ENCODE data around the gene MSH5. TPM values are rescaled to one million over a fixed set of nuclear protein-coding genes. Genes with fewer than 3 reads are reported as not detected.

MSH5 gene
- total RNA-seq, 2 donors from 2014 or later, result 6.7 to 12.9 TPM

DNA sequence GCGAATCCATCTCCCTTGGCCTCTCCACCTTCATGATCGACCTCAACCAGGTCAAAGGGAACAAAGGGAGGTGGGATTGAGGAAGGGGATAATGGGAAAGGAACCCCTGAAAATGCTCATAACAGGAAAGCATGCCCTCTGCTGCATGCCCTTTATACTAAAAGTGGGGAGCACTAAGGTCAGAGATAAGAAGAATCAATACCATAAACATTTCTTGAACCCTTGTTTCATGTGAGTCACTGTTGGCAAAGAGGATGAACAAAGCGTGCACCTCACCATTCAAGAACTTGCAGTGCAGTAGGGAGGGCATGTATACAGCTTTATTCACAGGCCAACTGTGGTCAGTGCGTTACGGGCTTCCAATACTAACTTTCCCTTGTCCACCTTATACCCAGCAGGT lies 21.0 kb downstream of the MSH5 start:
- DNase-seq (no peak), ATAC-seq (no peak)
- TF ChIP-seq, protein P1, sequence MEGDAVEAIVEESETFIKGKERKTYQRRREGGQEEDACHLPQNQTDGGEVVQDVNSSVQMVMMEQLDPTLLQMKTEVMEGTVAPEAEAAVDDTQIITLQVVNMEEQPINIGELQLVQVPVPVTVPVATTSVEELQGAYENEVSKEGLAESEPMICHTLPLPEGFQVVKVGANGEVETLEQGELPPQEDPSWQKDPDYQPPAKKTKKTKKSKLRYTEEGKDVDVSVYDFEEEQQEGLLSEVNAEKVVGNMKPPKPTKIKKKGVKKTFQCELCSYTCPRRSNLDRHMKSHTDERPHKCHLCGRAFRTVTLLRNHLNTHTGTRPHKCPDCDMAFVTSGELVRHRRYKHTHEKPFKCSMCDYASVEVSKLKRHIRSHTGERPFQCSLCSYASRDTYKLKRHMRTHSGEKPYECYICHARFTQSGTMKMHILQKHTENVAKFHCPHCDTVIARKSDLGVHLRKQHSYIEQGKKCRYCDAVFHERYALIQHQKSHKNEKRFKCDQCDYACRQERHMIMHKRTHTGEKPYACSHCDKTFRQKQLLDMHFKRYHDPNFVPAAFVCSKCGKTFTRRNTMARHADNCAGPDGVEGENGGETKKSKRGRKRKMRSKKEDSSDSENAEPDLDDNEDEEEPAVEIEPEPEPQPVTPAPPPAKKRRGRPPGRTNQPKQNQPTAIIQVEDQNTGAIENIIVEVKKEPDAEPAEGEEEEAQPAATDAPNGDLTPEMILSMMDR (IDR thresholded peaks at IDR 0.05), result no peak
- no peak for TF ChIP-seq POLR2A (IDR thresholded peaks at IDR 0.05)
- no peaks in the 10 kb centered on the region for H3K4me1 ChIP-seq
- 73 to 79% methylated on average over 5 of the region's 5 CpGs for WGBS, 2 donors
- no peaks in the 10 kb centered on the region for H3K9me3 ChIP-seq
- no peaks in the 10 kb centered on the region for H3K27me3 ChIP-seq
- no peak overlapping the region for H3K27ac ChIP-seq
- H3K4me3 ChIP-seq, result no peak overlapping the region
- intact Hi-C loops (cut with DNase I), result no loop called here
- no peaks in the 10 kb centered on the region for H3K36me3 ChIP-seq (replicated peaks in 1 of 2; ENCODE audit: insufficient read depth in 1 of 2, low read depth in 2 of 2)

DNA sequence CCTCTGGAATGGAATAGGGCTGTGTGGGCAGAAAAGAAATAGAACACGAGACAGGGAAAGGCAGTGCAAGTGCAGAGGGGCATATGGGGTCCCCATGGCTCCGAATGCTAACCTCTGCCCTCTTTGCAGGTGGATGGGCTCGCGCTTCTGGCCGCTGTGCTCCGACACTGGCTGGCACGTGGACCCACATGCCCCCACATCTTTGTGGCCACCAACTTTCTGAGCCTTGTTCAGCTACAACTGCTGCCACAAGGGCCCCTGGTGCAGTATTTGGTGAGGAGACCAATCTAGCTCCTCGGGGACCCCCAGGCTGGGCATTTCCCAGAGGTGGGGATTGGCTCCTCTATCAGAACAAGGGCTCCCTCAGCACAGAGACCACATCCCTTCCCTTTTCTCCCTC lies 21.5 kb downstream of the MSH5 start:
- H3K27ac ChIP-seq, result no peak overlapping the region
- 80 to 89% methylated on average over 2 to 7 of the region's 8 CpGs for WGBS, 2 donors
- TF ChIP-seq POLR2A (IDR thresholded peaks at IDR 0.05), result no peak
- TF ChIP-seq, protein P1 (IDR thresholded peaks at IDR 0.05), result no peak
- DNase-seq (no peak), ATAC-seq (no peak)
- intact Hi-C loops (cut with DNase I), result no loop called here
- H3K4me1 ChIP-seq, result peaks cover 3% of the 10 kb centered on the region
- H3K27me3 ChIP-seq, result no peaks in the 10 kb centered on the region
- H3K9me3 ChIP-seq, result no peaks in the 10 kb centered on the region
- H3K4me3 ChIP-seq, result no peak overlapping the region
- no peaks in the 10 kb centered on the region for H3K36me3 ChIP-seq (replicated peaks in 1 of 2; ENCODE audit: insufficient read depth in 1 of 2, low read depth in 2 of 2)

- ATAC-seq, result no peak
These were observed 22.6 kb downstream of the MSH5 start, which contains the start of gene SAPCD1 for GRCh38 chr6:31762356-31762755. TSS of gene SAPCD1 (plus strand) at chr6:31762656. CDS start at chr6:31763055, 399 bp downstream.

GRCh38 chr6:31762878-31763618 lies 23.2 kb downstream of the MSH5 start:
- no peak overlapping the region for H3K27ac ChIP-seq

More at GRCh38 chr6:31762356-31762755, 22.6 kb downstream of the MSH5 start, which contains the start of gene SAPCD1:
- intact Hi-C loops (cut with DNase I), result no loop called here
- 67 to 68% methylated on average over 4 of the region's 4 CpGs for WGBS, 2 donors
- Histone ChIP-seq H3K9me3 (no peaks in the 10 kb centered on the region), H3K4me1 (peaks cover 4% of the 10 kb centered on the region), H3K27me3 (no peaks in the 10 kb centered on the region), H3K36me3 (replicated peaks in 1 of 2; ENCODE audit: insufficient read depth in 1 of 2, low read depth in 2 of 2) (no peaks in the 10 kb centered on the region), H3K4me3 (no peak within 1 kb of the TSS), H3K27ac (no peak within 1 kb of the TSS)
- TF ChIP-seq, protein P1 (IDR thresholded peaks at IDR 0.05), result no peak
- TF ChIP-seq POLR2A (IDR thresholded peaks at IDR 0.05), result no peak
- no peak for DNase-seq

More at GRCh38 chr6:31762878-31763618, 23.2 kb downstream of the MSH5 start:
- TF ChIP-seq, protein P1 (IDR thresholded peaks at IDR 0.05), result no peak
- TF ChIP-seq POLR2A (IDR thresholded peaks at IDR 0.05), result no peak
- no peaks in the 10 kb centered on the region for H3K9me3 ChIP-seq
- H3K36me3 ChIP-seq (replicated peaks in 1 of 2; ENCODE audit: insufficient read depth in 1 of 2, low read depth in 2 of 2), result no peaks in the 10 kb centered on the region
- H3K4me3 ChIP-seq, result no peak overlapping the region
- no peaks in the 10 kb centered on the region for H3K27me3 ChIP-seq
- peaks cover 4% of the 10 kb centered on the region for H3K4me1 ChIP-seq
- ATAC-seq, result no peak
- intact Hi-C loops (cut with DNase I), result no loop called here
- no peak for DNase-seq
- WGBS, 2 donors, result 69 to 70% methylated on average over 3 to 8 of the region's 8 CpGs
